ENCODE results near the gene ADGRA3.

DNA sequence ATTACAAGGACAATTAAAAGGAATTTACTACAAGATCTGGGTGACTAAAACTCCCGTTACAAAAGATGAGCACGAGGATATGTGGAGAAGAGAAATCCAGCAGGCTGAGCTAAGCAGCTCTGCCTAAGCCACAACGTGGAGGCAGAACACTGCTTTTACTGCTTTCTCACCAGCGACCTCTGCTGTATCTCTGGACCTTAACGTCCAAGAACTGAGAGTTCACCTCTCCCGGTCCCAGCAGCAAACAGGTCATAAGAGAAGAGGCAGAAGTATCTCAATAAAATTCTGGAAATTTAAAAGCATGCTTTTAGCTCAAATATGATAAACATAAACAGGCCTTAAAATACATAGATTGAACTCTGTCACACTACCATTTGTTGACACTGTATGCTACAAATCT, 81.0 kb downstream of the ADGRA3 start:
- TF ChIP-seq, protein P1, sequence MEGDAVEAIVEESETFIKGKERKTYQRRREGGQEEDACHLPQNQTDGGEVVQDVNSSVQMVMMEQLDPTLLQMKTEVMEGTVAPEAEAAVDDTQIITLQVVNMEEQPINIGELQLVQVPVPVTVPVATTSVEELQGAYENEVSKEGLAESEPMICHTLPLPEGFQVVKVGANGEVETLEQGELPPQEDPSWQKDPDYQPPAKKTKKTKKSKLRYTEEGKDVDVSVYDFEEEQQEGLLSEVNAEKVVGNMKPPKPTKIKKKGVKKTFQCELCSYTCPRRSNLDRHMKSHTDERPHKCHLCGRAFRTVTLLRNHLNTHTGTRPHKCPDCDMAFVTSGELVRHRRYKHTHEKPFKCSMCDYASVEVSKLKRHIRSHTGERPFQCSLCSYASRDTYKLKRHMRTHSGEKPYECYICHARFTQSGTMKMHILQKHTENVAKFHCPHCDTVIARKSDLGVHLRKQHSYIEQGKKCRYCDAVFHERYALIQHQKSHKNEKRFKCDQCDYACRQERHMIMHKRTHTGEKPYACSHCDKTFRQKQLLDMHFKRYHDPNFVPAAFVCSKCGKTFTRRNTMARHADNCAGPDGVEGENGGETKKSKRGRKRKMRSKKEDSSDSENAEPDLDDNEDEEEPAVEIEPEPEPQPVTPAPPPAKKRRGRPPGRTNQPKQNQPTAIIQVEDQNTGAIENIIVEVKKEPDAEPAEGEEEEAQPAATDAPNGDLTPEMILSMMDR (tag by site-specific recombination; IDR thresholded peaks at IDR 0.05) = no peak
- TF ChIP-seq ZSCAN30 (tag by site-specific recombination; IDR thresholded peaks at IDR 0.05) (no peak), SP2 (tag by site-specific recombination; IDR thresholded peaks at IDR 0.05) (no peak)
- TF ChIP-seq, protein P2, sequence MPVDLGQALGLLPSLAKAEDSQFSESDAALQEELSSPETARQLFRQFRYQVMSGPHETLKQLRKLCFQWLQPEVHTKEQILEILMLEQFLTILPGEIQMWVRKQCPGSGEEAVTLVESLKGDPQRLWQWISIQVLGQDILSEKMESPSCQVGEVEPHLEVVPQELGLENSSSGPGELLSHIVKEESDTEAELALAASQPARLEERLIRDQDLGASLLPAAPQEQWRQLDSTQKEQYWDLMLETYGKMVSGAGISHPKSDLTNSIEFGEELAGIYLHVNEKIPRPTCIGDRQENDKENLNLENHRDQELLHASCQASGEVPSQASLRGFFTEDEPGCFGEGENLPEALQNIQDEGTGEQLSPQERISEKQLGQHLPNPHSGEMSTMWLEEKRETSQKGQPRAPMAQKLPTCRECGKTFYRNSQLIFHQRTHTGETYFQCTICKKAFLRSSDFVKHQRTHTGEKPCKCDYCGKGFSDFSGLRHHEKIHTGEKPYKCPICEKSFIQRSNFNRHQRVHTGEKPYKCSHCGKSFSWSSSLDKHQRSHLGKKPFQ (tag by site-specific recombination; IDR thresholded peaks at IDR 0.05) = no peak

All from HEK293 (cell line).